ENCODE data around the gene RCBTB1.
"Not testable (repeated sequence)": the region's sequence is repeated elsewhere in the genome, so short reads cannot be mapped to it uniquely, and the experiment has no call there.

- TF ChIP-seq POLR2AphosphoS5 (IDR thresholded peaks at IDR 0.05; ENCODE audit: low read depth, low read length); REST (IDR thresholded peaks at IDR 0.05; ENCODE audit: insufficient read depth in 1 of 2, low read depth in 2 of 2, low read length in 1 of 2); CTCF (IDR thresholded peaks at IDR 0.05): not testable (repeated sequence)
Measured at GRCh38 chr13:49496837-49497236, 88.5 kb downstream of the RCBTB1 start.
